ENCODE data around the gene PDE2A.

- TF ChIP-seq POLR2A (IDR thresholded peaks at IDR 0.05; ENCODE audit: extremely low read depth, insufficient read length), result no peak
- TF ChIP-seq CTCF (IDR thresholded peaks at IDR 0.05; ENCODE audit: low read depth, low read length), result no peak
These were observed 49.3 kb upstream of the PDE2A start for GRCh38 chr11:72723508-72723907.
